ENCODE results near the gene TSPAN5. TPM values are rescaled to one million over a fixed set of nuclear protein-coding genes. Genes with fewer than 3 reads are reported as not detected.

The TSPAN5 gene
- total RNA-seq, 1 donor from 2014 or later: 21.8 TPM

GRCh38 chr4:98521486-98521885 is 136.9 kb downstream of the TSPAN5 start:
- no peak overlapping the region for H3K27ac Mint-ChIP-seq (ENCODE audit: unreplicated experiment)
- DNase-seq (ENCODE audit: low spot score): no peak
- no peaks in the 10 kb centered on the region for H3K9me3 Mint-ChIP-seq (ENCODE audit: unreplicated experiment)
- no peak overlapping the region for H3K4me3 Mint-ChIP-seq (ENCODE audit: unreplicated experiment)
- no peaks in the 10 kb centered on the region for H3K36me3 Mint-ChIP-seq (ENCODE audit: low read depth, unreplicated experiment)
- TF ChIP-seq CTCF (IDR thresholded peaks at IDR 0.05; ENCODE audit: unreplicated experiment): no peak
- H3K4me1 Mint-ChIP-seq (ENCODE audit: unreplicated experiment): peaks cover 21% of the 10 kb centered on the region
- H3K27me3 Mint-ChIP-seq (ENCODE audit: unreplicated experiment): peaks cover 2% of the 10 kb centered on the region

GRCh38 chr4:98519268-98519977 is 139.0 kb downstream of the TSPAN5 start:
- peaks cover 2% of the 10 kb centered on the region for H3K27me3 Mint-ChIP-seq (ENCODE audit: unreplicated experiment)
- no peak for DNase-seq (ENCODE audit: low spot score)
- TF ChIP-seq CTCF (IDR thresholded peaks at IDR 0.05; ENCODE audit: unreplicated experiment): no peak
- peaks cover 4% of the 10 kb centered on the region for H3K36me3 Mint-ChIP-seq (ENCODE audit: low read depth, unreplicated experiment)
- H3K9me3 Mint-ChIP-seq (ENCODE audit: unreplicated experiment): no peaks in the 10 kb centered on the region
- H3K27ac Mint-ChIP-seq (ENCODE audit: unreplicated experiment): peak overlapping the region; percentile 57
- peaks cover 28% of the 10 kb centered on the region for H3K4me1 Mint-ChIP-seq (ENCODE audit: unreplicated experiment)
- no peak overlapping the region for H3K4me3 Mint-ChIP-seq (ENCODE audit: unreplicated experiment)

GRCh38 chr4:98518559-98519267 is 139.7 kb downstream of the TSPAN5 start:
- Mint-ChIP-seq H3K9me3 (ENCODE audit: unreplicated experiment) (no peaks in the 10 kb centered on the region), H3K27ac (ENCODE audit: unreplicated experiment) (no peak overlapping the region), H3K4me3 (ENCODE audit: unreplicated experiment) (no peak overlapping the region), H3K4me1 (ENCODE audit: unreplicated experiment) (peaks cover 29% of the 10 kb centered on the region), H3K27me3 (ENCODE audit: unreplicated experiment) (peaks cover 2% of the 10 kb centered on the region), H3K36me3 (ENCODE audit: low read depth, unreplicated experiment) (peaks cover 4% of the 10 kb centered on the region)
- no peak for TF ChIP-seq CTCF (IDR thresholded peaks at IDR 0.05; ENCODE audit: unreplicated experiment)
- no peak for DNase-seq (ENCODE audit: low spot score)

- H3K4me3 Mint-ChIP-seq (ENCODE audit: unreplicated experiment): no peak overlapping the region
- TF ChIP-seq CTCF (IDR thresholded peaks at IDR 0.05; ENCODE audit: unreplicated experiment): no peak
- H3K27me3 Mint-ChIP-seq (ENCODE audit: unreplicated experiment): peaks cover 2% of the 10 kb centered on the region
- peaks cover 32% of the 10 kb centered on the region for H3K4me1 Mint-ChIP-seq (ENCODE audit: unreplicated experiment)
- H3K9me3 Mint-ChIP-seq (ENCODE audit: unreplicated experiment): no peaks in the 10 kb centered on the region
- no peak overlapping the region for H3K27ac Mint-ChIP-seq (ENCODE audit: unreplicated experiment)
- no peak for DNase-seq (ENCODE audit: low spot score)
- peaks cover 4% of the 10 kb centered on the region for H3K36me3 Mint-ChIP-seq (ENCODE audit: low read depth, unreplicated experiment)
Observed at GRCh38 chr4:98517218-98518021, 141.0 kb downstream of the TSPAN5 start.

All from endothelial cell (in vitro differentiated cells).